ENCODE data around the gene DHRSX. TPM values are rescaled to one million over a fixed set of nuclear protein-coding genes. Genes with fewer than 3 reads are reported as not detected.
A peak's percentile ranks its signal among the peaks of the same experiment; 100 is the strongest.

DHRSX gene
- total RNA-seq, 1 donor from 2014 or later, result 42.2 TPM

GRCh38 chrX:2414384-2414783, 86.4 kb downstream of the DHRSX start:
- Mint-ChIP-seq H3K4me1 (ENCODE audit: unreplicated experiment) (no peaks in the 10 kb centered on the region), H3K27me3 (ENCODE audit: unreplicated experiment) (no peaks in the 10 kb centered on the region), H3K9me3 (ENCODE audit: unreplicated experiment) (no peaks in the 10 kb centered on the region), H3K36me3 (ENCODE audit: unreplicated experiment) (peaks cover 3% of the 10 kb centered on the region), H3K4me3 (ENCODE audit: unreplicated experiment) (no peak overlapping the region), H3K27ac (ENCODE audit: unreplicated experiment) (no peak overlapping the region)
- TF ChIP-seq CTCF (IDR thresholded peaks at IDR 0.05), result no peak
- no peak for DNase-seq (ENCODE audit: extremely low spot score, unreplicated experiment)

- Mint-ChIP-seq H3K9me3 (ENCODE audit: unreplicated experiment) (no peaks in the 10 kb centered on the region), H3K27ac (ENCODE audit: unreplicated experiment) (no peak overlapping the region)
Observed at GRCh38 chrX:2413969-2414368, 86.8 kb downstream of the DHRSX start.

GRCh38 chrX:2412131-2412530, 88.6 kb downstream of the DHRSX start:
- H3K9me3 Mint-ChIP-seq (ENCODE audit: unreplicated experiment), result no peaks in the 10 kb centered on the region
- H3K4me1 Mint-ChIP-seq (ENCODE audit: unreplicated experiment), result no peaks in the 10 kb centered on the region
- no peaks in the 10 kb centered on the region for H3K27me3 Mint-ChIP-seq (ENCODE audit: unreplicated experiment)
- TF ChIP-seq CTCF (IDR thresholded peaks at IDR 0.05), result no peak
- H3K36me3 Mint-ChIP-seq (ENCODE audit: unreplicated experiment), result peaks cover 12% of the 10 kb centered on the region
- H3K4me3 Mint-ChIP-seq (ENCODE audit: unreplicated experiment), result no peak overlapping the region
- no peak overlapping the region for H3K27ac Mint-ChIP-seq (ENCODE audit: unreplicated experiment)
- no peak for DNase-seq (ENCODE audit: extremely low spot score, unreplicated experiment)

More at GRCh38 chrX:2413969-2414368, 86.8 kb downstream of the DHRSX start:
- no peak for DNase-seq (ENCODE audit: extremely low spot score, unreplicated experiment)
- no peaks in the 10 kb centered on the region for H3K27me3 Mint-ChIP-seq (ENCODE audit: unreplicated experiment)
- H3K4me1 Mint-ChIP-seq (ENCODE audit: unreplicated experiment), result no peaks in the 10 kb centered on the region
- no peak overlapping the region for H3K4me3 Mint-ChIP-seq (ENCODE audit: unreplicated experiment)
- H3K36me3 Mint-ChIP-seq (ENCODE audit: unreplicated experiment), result peaks cover 3% of the 10 kb centered on the region
- TF ChIP-seq CTCF (IDR thresholded peaks at IDR 0.05), result no peak

- no peak for TF ChIP-seq CTCF (IDR thresholded peaks at IDR 0.05)
- Mint-ChIP-seq H3K9me3 (ENCODE audit: unreplicated experiment) (no peaks in the 10 kb centered on the region), H3K27me3 (ENCODE audit: unreplicated experiment) (no peaks in the 10 kb centered on the region), H3K4me1 (ENCODE audit: unreplicated experiment) (no peaks in the 10 kb centered on the region), H3K27ac (ENCODE audit: unreplicated experiment) (no peak overlapping the region), H3K4me3 (ENCODE audit: unreplicated experiment) (no peak overlapping the region), H3K36me3 (ENCODE audit: unreplicated experiment) (peaks cover 19% of the 10 kb centered on the region)
- peak; percentile 65 for DNase-seq (ENCODE audit: extremely low spot score, unreplicated experiment)
Observed at GRCh38 chrX:2410279-2411020, 90.3 kb downstream of the DHRSX start.

GRCh38 chrX:2409796-2410195, 91.0 kb downstream of the DHRSX start:
- H3K4me3 Mint-ChIP-seq (ENCODE audit: unreplicated experiment), result no peak overlapping the region
- no peaks in the 10 kb centered on the region for H3K27me3 Mint-ChIP-seq (ENCODE audit: unreplicated experiment)
- peaks cover 1% of the 10 kb centered on the region for H3K4me1 Mint-ChIP-seq (ENCODE audit: unreplicated experiment)
- H3K9me3 Mint-ChIP-seq (ENCODE audit: unreplicated experiment), result no peaks in the 10 kb centered on the region
- TF ChIP-seq CTCF (IDR thresholded peaks at IDR 0.05), result no peak
- H3K36me3 Mint-ChIP-seq (ENCODE audit: unreplicated experiment), result peaks cover 19% of the 10 kb centered on the region
- H3K27ac Mint-ChIP-seq (ENCODE audit: unreplicated experiment), result no peak overlapping the region
- peak; percentile 59 for DNase-seq (ENCODE audit: extremely low spot score, unreplicated experiment)

All from osteocyte (in vitro differentiated cells).